Type B pancreatic cell (in vitro differentiated cells): ENCODE data around the gene RCC1. TPM values are rescaled to one million over a fixed set of nuclear protein-coding genes. Genes with fewer than 3 reads are reported as not detected.
A peak's percentile ranks its signal among the peaks of the same experiment; 100 is the strongest.

Experiments used
- DNase-seq: peaks from one replicate; pipeline ENCODE4 v3.0.0; 2021; ENCODE audit warnings: mixed read lengths; ENCODE audit not compliant: unreplicated experiment; ENCODE audit errors: extremely low spot score
- H3K27ac Mint-ChIP-seq: 2 replicates; pipeline ENCODE4 v1.8.0; 2021; ENCODE audit warnings: mild to moderate bottlenecking, mixed read lengths
- H3K27me3 Mint-ChIP-seq: 2 replicates; pipeline ENCODE4 v1.8.0; 2021; ENCODE audit warnings: mixed read lengths
- H3K36me3 Mint-ChIP-seq: 2 replicates; pipeline ENCODE4 v1.8.0; 2021; ENCODE audit warnings: mixed read lengths
- H3K4me1 Mint-ChIP-seq: one replicate; pipeline ENCODE4 v1.8.0; 2021; ENCODE audit warnings: mixed read lengths; ENCODE audit not compliant: unreplicated experiment
- H3K4me3 Mint-ChIP-seq: 2 replicates; pipeline ENCODE4 v1.8.0; 2021; ENCODE audit warnings: mild to moderate bottlenecking, mixed read lengths
- H3K9me3 Mint-ChIP-seq: 2 replicates; pipeline ENCODE4 v1.8.0; 2021; ENCODE audit warnings: mixed read lengths
- CTCF ChIP-seq: fragments of 200-600 bp; sonication (generic); conservative IDR thresholded peaks from 2 replicates; pipeline ENCODE4 v1.5.0; 2021; ENCODE audit warnings: antibody characterized with exemption, mild to moderate bottlenecking
- long read RNA-seq: library from polyadenylated mRNA; unstranded; transcript quantifications from one replicate; pipeline ENCODE4 v2.0.0, GENCODE V29; 2020
- total RNA-seq: library from RNA; stranded (reverse); gene quantifications from 2 replicates; pipeline ENCODE4 v1.2.1, GENCODE V29; 2021; ENCODE audit warnings: low replicate concordance

Gene RCC1
- 38.8 and 46.5 TPM in 2 replicates for total RNA-seq
- long read RNA-seq, transcript RCC1-202 (10 exons, 2,424 nt): major isoform, 20 of 64 reads
- long read RNA-seq, partial matches to known transcripts: 7 of 64 reads
- long read RNA-seq, other reads (novel, unspliced or antisense): 33 of 64 reads

DNA sequence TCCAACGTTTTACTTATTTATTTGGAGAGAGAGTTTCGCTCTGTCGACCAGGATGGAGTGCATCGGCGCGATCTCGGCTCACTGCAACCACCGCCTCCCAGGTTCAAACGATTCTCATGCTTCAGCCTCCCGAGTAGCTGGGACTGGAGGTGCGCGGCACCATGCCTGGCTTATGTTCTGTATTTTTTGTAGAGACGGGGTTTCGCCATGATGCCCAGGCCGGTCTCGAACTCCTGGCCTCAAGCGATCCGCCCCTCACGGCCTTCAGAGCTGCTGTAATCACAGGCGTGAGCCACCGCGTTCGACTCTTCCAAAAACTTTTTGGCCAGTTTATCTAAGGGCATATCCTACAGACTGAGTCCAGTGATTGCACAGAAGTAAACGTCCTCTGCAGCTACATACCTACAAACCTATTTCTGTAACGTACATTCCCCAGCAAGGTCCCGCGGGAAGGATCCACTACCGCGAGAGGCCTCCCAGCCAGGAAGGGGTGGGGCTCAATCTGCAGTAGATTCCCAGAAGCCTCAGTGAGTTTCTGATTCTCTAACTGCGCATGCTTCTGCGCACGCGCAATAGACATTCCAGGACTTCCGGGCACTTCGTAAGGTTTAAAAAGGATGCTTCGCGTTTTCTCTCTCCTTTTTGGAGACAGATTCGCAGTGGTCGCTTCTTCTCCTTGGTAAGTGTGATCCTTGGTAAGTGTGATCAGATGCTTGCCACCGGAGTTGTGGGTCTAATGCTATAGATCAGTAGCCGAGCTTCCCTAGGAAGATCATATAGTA, at the start of gene RCC1:
Gene RCC1, plus strand, starts transcription at position 638 of the 782 bp plus-strand sequence. CDS start 23,824 bp downstream, outside the sequence.
- Mint-ChIP-seq H3K36me3 (peaks cover 38% of the 10 kb centered on the region), H3K4me1 (peaks cover 30% of the 10 kb centered on the region), H3K27me3 (peaks cover 3% of the 10 kb centered on the region), H3K9me3 (no peaks in the 10 kb centered on the region), H3K27ac (peak within 1 kb of the TSS; percentile 98), H3K4me3 (peak within 1 kb of the TSS; percentile 97)
- TF ChIP-seq CTCF: no peak
- peak; percentile 94 for DNase-seq

GRCh38 chr1:28456078-28456477, 49.8 kb upstream of the RCC1 start:
- Mint-ChIP-seq H3K9me3 (no peaks in the 10 kb centered on the region), H3K27me3 (no peaks in the 10 kb centered on the region), H3K27ac (no peak overlapping the region), H3K36me3 (peaks cover 5% of the 10 kb centered on the region), H3K4me3 (no peak overlapping the region), H3K4me1 (peaks cover 14% of the 10 kb centered on the region)
- DNase-seq: no peak
- no peak for TF ChIP-seq CTCF

GRCh38 chr1:28457678-28458077, 48.2 kb upstream of the RCC1 start:
- H3K27ac Mint-ChIP-seq: no peak overlapping the region

GRCh38 chr1:28458237-28459228, 47.3 kb upstream of the RCC1 start:
- Mint-ChIP-seq H3K27me3 (no peaks in the 10 kb centered on the region), H3K36me3 (no peaks in the 10 kb centered on the region), H3K9me3 (no peaks in the 10 kb centered on the region), H3K4me3 (no peak overlapping the region), H3K4me1 (peaks cover 14% of the 10 kb centered on the region), H3K27ac (peak overlapping the region; percentile 0)
- no peak for TF ChIP-seq CTCF
- no peak for DNase-seq

More at GRCh38 chr1:28457678-28458077, 48.2 kb upstream of the RCC1 start:
- TF ChIP-seq CTCF: no peak
- Mint-ChIP-seq H3K4me3 (no peak overlapping the region), H3K9me3 (no peaks in the 10 kb centered on the region), H3K4me1 (peaks cover 14% of the 10 kb centered on the region), H3K27me3 (no peaks in the 10 kb centered on the region), H3K36me3 (peaks cover 5% of the 10 kb centered on the region)
- DNase-seq: no peak

DNA sequence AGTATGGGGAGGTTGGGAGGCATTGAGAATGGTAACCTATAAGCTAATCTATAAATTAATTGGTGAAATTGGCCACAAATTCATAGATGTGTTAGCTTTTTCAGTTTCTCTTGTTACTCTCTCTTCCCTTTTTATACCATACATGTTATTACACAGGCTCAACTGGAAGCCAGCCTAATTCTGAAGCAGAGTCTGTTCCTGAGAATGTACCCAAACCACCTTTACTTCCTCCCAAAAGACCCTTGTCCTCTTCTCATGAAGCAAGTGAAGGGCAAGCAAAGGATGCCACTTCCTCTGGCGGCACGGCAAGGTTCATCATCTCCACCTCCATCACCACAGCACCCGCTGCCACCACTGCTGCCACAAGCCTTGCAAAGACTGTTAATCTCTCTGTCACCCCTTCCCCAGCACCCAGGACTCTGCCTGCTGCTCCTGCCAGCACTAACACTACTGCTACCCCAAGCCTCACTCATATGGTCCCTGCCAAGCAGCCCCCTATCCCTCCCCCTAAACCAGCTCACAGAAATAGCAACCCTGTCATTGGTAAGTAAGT, 39.5 kb upstream of the RCC1 start:
- H3K4me3 Mint-ChIP-seq: no peak overlapping the region
- DNase-seq: no peak
- H3K9me3 Mint-ChIP-seq: no peaks in the 10 kb centered on the region
- H3K27ac Mint-ChIP-seq: no peak overlapping the region
- H3K36me3 Mint-ChIP-seq: peaks cover 12% of the 10 kb centered on the region
- H3K27me3 Mint-ChIP-seq: no peaks in the 10 kb centered on the region
- no peaks in the 10 kb centered on the region for H3K4me1 Mint-ChIP-seq
- no peak for TF ChIP-seq CTCF
